Stimulated activated naive B cell treated with anti-CD40 and anti-IgM and Interleukin-4, amounts not matched to agents 10 μg/mL and 1 μg/mL and 100 μg/mL, for 72 hours (primary cell): Measurements from ENCODE around the gene PFDN5.

Experiments
- ATAC-seq, 2 donors: fragments of 150-1000 bp; cut with Tn5 transposase; replicated peaks; 2 replicates each; pipeline ENCODE4 v1.10.0; 2021; ENCODE audit warnings: moderate library complexity in 1 of 2
- DNase-seq: peaks from one replicate; pipeline ENCODE4 v3.0.0; 2021
- H3K27ac Mint-ChIP-seq: one replicate; pipeline ENCODE4 v1.8.0; 2022; ENCODE audit warnings: mild to moderate bottlenecking, mixed read lengths
- H3K27me3 Mint-ChIP-seq, 2 donors: one replicate each; pipeline ENCODE4 v1.8.0; 2022; ENCODE audit warnings: mixed read lengths in 2 of 2
- H3K36me3 Mint-ChIP-seq, 2 donors: one replicate each; pipeline ENCODE4 v1.8.0; 2022; ENCODE audit warnings: mixed read lengths in 2 of 2, mild to moderate bottlenecking in 1 of 2
- H3K4me1 Mint-ChIP-seq, 2 donors: one replicate each; pipeline ENCODE4 v1.8.0; 2022; ENCODE audit warnings: mixed read lengths in 2 of 2, mild to moderate bottlenecking in 1 of 2
- H3K4me3 Mint-ChIP-seq, 2 donors: one replicate each; pipeline ENCODE4 v1.8.0; 2022; ENCODE audit warnings: mild to moderate bottlenecking in 2 of 2, mixed read lengths in 2 of 2, moderate library complexity in 1 of 2
- H3K9me3 Mint-ChIP-seq, 2 donors: one replicate each; pipeline ENCODE4 v1.8.0; 2022; ENCODE audit warnings: mixed read lengths in 2 of 2, mild to moderate bottlenecking in 1 of 2

PFDN5 gene

DNA sequence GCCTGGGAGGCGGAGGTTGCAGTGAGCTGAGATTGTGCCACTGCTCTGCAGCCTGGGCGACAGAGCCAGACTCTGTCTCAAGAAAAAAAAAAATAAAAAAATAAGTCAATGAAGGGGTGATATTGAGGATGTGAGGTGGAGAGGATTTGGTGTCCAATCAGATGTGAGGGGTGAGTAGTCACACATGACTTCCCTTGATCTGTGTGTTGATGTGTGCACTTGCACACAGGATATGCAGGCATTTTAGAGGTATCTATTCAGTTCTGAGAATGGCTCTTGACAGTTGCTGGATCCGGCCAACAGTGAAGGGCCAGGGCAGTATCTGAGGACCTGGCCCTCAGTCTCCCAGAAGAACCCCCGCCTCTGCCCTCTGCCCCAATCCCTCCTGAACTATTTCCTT lies 48.6 kb downstream of the PFDN5 start:
- Mint-ChIP-seq H3K27me3 (peaks cover 3 to 7% of the 10 kb centered on the region in 2 donors), H3K27ac (no peak overlapping the region), H3K9me3 (no peaks in the 10 kb centered on the region), H3K4me1 (peaks cover 11 to 23% of the 10 kb centered on the region in 2 donors), H3K36me3 (no peaks in the 10 kb centered on the region), H3K4me3 (peak overlapping the region; percentile 67 to 74)
- ATAC-seq = no peak
- DNase-seq = no peak

DNA sequence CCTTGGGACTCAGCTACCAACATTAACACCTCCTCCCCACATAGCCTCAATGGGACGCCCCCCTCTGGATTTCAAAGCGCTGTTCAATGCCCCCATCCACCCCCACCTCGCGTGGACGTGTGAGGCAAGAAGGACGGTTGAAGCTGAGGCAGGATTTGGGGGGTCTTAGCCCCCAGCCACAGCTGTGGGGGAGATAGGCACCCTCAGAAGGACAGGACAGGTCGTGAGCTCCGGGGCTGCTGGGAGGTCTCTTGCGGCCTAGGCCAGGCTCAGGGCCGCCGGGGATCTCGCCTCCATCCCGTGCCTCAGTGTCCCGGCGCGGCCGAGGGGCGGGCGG lies 49.1 kb downstream of the PFDN5 start:
- ATAC-seq (peak; percentile 4 to 38), DNase-seq (no peak)
- no peak overlapping the region for H3K27ac Mint-ChIP-seq
- no peaks in the 10 kb centered on the region for H3K9me3 Mint-ChIP-seq
- peak overlapping the region; percentile 67 to 74 for H3K4me3 Mint-ChIP-seq
- H3K4me1 Mint-ChIP-seq = peaks cover 11 to 23% of the 10 kb centered on the region in 2 donors
- H3K36me3 Mint-ChIP-seq = no peaks in the 10 kb centered on the region
- peaks cover 0 to 7% of the 10 kb centered on the region in 2 donors for H3K27me3 Mint-ChIP-seq

GRCh38 chr12:53344824-53345485 lies 49.6 kb downstream of the PFDN5 start:
- peak overlapping the region; percentile 73 for H3K27ac Mint-ChIP-seq
- H3K4me1 Mint-ChIP-seq = peaks cover 11 to 23% of the 10 kb centered on the region in 2 donors
- peak; percentile 86 to 89 for ATAC-seq
- peaks cover 0 to 7% of the 10 kb centered on the region in 2 donors for H3K27me3 Mint-ChIP-seq
- no peaks in the 10 kb centered on the region for H3K9me3 Mint-ChIP-seq
- peak; percentile 41 for DNase-seq
- peak overlapping the region; percentile 89 to 99 for H3K4me3 Mint-ChIP-seq
- no peaks in the 10 kb centered on the region for H3K36me3 Mint-ChIP-seq

DNA sequence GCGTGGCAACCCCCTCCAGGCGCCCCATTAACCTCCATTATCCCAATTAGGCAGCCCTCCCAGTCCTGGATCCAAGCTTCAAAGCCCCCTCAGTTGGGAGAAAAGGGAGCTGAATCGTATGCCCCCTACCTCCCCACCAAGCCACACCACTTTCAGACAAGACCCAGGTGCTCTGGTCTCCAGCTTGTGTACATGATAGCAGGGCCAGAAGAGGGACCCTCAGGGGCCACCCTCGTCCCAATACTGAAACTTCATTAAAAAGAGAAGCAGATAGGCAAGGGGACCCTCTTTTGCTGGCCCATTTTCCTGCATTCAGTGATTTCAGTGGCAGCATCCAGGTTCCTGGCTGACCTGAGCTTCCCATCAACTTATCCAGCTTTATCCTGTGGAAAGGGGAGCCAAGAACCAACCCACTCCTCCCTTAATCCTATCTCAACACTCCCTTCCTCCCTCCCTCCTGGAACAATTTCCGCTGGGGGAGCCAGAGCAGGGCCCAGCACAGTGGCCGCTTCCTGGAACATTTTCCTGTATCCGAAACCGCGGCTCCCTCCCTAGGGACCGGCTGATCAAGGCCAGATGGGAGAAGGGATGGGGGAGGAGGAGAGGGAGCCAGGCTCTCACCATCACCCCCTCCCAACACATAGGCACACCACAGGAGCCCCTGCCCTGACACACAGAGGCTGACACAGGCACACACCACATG lies 50.3 kb downstream of the PFDN5 start:
- H3K4me3 Mint-ChIP-seq = peak overlapping the region; percentile 89 to 99
- no peaks in the 10 kb centered on the region for H3K9me3 Mint-ChIP-seq
- ATAC-seq = peak; percentile 26 to 32
- no peaks in the 10 kb centered on the region for H3K36me3 Mint-ChIP-seq
- peak overlapping the region; percentile 73 for H3K27ac Mint-ChIP-seq
- H3K27me3 Mint-ChIP-seq = peaks cover 0 to 3% of the 10 kb centered on the region in 2 donors
- H3K4me1 Mint-ChIP-seq = peaks cover 11 to 23% of the 10 kb centered on the region in 2 donors
- no peak for DNase-seq

GRCh38 chr12:53346491-53346890 lies 51.1 kb downstream of the PFDN5 start:
- peaks cover 11 to 23% of the 10 kb centered on the region in 2 donors for H3K4me1 Mint-ChIP-seq
- H3K27ac Mint-ChIP-seq = no peak overlapping the region
- H3K27me3 Mint-ChIP-seq = no peaks in the 10 kb centered on the region
- H3K4me3 Mint-ChIP-seq = no peak overlapping the region
- H3K9me3 Mint-ChIP-seq = no peaks in the 10 kb centered on the region
- ATAC-seq = no peak
- DNase-seq = no peak
- H3K36me3 Mint-ChIP-seq = no peaks in the 10 kb centered on the region

- Mint-ChIP-seq H3K27me3 (no peaks in the 10 kb centered on the region), H3K36me3 (no peaks in the 10 kb centered on the region), H3K4me1 (peaks cover 17 to 30% of the 10 kb centered on the region in 2 donors), H3K4me3 (no peak overlapping the region), H3K27ac (no peak overlapping the region), H3K9me3 (no peaks in the 10 kb centered on the region)
- DNase-seq (no peak), ATAC-seq (no peak)
These were observed 52.6 kb downstream of the PFDN5 start for GRCh38 chr12:53347905-53348304.
